ENCODE results near the gene ASCC1. TPM values are rescaled to one million over a fixed set of nuclear protein-coding genes. Genes with fewer than 3 reads are reported as not detected.

Gene ASCC1
- total RNA-seq, 1 donor from 2014 or later: 49.5 TPM

DNA sequence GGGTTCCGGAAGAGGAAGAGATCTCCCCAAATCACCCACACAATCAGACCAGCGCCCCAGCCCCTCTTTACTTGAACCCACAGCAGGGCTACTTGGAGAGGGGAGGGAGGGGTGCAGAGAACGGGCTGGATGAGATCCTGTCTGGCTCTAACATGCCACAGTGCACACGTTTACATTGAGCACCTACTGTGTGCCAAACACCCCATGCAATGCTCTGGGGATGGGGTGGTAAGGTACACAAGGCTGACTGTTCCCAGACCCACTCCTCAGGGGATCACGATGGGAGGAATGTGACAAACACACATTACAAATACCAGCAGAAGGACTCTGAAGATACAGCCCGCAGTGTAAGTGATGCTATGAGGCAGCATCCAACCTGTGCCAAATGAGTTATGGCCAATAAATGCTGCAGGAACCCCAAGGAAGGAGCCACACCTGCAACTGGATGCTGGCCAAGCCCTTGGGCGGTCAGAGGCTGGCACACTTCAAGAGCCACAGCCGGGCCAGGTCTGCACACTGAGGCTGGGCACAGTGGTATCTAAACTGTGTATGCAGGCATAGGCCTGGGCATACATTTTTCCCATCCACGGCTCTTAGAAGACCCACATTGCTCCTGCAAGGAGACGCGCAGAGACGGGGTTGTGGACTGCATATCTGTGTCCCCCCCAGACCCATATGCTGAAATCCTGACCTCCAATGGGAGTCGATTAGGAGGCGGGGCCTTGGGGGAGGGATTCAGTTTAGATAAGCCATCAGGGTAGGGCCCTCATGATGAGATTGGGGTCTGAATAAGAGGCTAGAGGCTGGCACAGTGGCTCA lies 134.1 kb downstream of the ASCC1 start:
- peaks cover 33% of the 10 kb centered on the region for H3K27me3 ChIP-seq
- no peak overlapping the region for H3K9ac ChIP-seq
- Mint-ChIP-seq H3K4me1 (peaks cover 47% of the 10 kb centered on the region), H3K4me3 (no peak overlapping the region), H3K36me3 (no peaks in the 10 kb centered on the region), H3K27me3 (ENCODE audit: insufficient read depth, low read depth) (peaks cover 19% of the 10 kb centered on the region), H3K27ac (no peak overlapping the region), H3K9me3 (no peaks in the 10 kb centered on the region)
- TF ChIP-seq EZH2phosphoT487 (IDR thresholded peaks at IDR 0.05) (no peak), EZH2 (IDR thresholded peaks at IDR 0.05) (no peak)
- TF ChIP-seq, protein P1, sequence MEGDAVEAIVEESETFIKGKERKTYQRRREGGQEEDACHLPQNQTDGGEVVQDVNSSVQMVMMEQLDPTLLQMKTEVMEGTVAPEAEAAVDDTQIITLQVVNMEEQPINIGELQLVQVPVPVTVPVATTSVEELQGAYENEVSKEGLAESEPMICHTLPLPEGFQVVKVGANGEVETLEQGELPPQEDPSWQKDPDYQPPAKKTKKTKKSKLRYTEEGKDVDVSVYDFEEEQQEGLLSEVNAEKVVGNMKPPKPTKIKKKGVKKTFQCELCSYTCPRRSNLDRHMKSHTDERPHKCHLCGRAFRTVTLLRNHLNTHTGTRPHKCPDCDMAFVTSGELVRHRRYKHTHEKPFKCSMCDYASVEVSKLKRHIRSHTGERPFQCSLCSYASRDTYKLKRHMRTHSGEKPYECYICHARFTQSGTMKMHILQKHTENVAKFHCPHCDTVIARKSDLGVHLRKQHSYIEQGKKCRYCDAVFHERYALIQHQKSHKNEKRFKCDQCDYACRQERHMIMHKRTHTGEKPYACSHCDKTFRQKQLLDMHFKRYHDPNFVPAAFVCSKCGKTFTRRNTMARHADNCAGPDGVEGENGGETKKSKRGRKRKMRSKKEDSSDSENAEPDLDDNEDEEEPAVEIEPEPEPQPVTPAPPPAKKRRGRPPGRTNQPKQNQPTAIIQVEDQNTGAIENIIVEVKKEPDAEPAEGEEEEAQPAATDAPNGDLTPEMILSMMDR (IDR thresholded peaks at IDR 0.05): no peak
- H3K4me2 ChIP-seq: no peak overlapping the region
- no peaks in the 10 kb centered on the region for H4K20me1 ChIP-seq (ENCODE audit: low read depth)
- DNase-seq (ENCODE audit: low spot score): no peak
- H3K9me3 ChIP-seq (ENCODE audit: low read depth): no peaks in the 10 kb centered on the region
- H3K36me3 ChIP-seq: no peaks in the 10 kb centered on the region
- peaks cover 17% of the 10 kb centered on the region for H3F3A ChIP-seq (ENCODE audit: low read depth)
- H3K4me3 ChIP-seq: no peak overlapping the region
- H2AFZ ChIP-seq (replicated peaks): no peak overlapping the region
- H3K79me2 ChIP-seq (ENCODE audit: low read depth): no peaks in the 10 kb centered on the region
- no peak overlapping the region for H3K27ac ChIP-seq
- peaks cover 30% of the 10 kb centered on the region for H3K4me1 ChIP-seq

DNA sequence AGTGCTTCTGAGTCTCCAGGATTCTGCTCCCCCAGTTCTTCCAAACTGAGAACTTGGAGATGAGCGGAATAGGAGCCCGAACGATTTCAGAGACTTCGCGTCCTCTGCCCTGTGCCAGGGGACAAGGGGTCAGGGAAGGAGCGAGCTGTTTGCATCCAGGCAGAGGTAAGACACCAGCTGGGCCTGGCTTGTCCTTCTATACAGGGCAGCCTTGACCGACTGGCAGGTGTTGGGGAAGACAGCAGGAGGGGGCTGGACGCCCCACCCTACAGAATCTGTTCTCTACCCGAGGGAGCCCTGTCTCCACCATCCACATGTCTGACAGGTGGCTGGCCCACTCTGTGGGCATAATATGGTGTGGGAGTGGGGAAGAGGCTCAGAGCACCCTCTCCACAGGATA lies 134.9 kb downstream of the ASCC1 start:
- TF ChIP-seq EZH2phosphoT487 (IDR thresholded peaks at IDR 0.05): no peak
- TF ChIP-seq, protein P1 (IDR thresholded peaks at IDR 0.05): no peak
- TF ChIP-seq EZH2 (IDR thresholded peaks at IDR 0.05): no peak
- Histone ChIP-seq H3K79me2 (ENCODE audit: low read depth) (no peaks in the 10 kb centered on the region), H3K9me3 (ENCODE audit: low read depth) (no peaks in the 10 kb centered on the region), H4K20me1 (ENCODE audit: low read depth) (no peaks in the 10 kb centered on the region), H3K9ac (no peak overlapping the region), H3K27me3 (peaks cover 25% of the 10 kb centered on the region), H2AFZ (replicated peaks) (no peak overlapping the region), H3K27ac (no peak overlapping the region), H3F3A (ENCODE audit: low read depth) (peaks cover 10% of the 10 kb centered on the region), H3K4me2 (no peak overlapping the region), H3K36me3 (no peaks in the 10 kb centered on the region), H3K4me3 (no peak overlapping the region), H3K4me1 (peaks cover 22% of the 10 kb centered on the region)
- Mint-ChIP-seq H3K36me3 (no peaks in the 10 kb centered on the region), H3K9me3 (no peaks in the 10 kb centered on the region), H3K27ac (no peak overlapping the region), H3K4me3 (peak overlapping the region; percentile 41), H3K4me1 (peaks cover 41% of the 10 kb centered on the region), H3K27me3 (ENCODE audit: insufficient read depth, low read depth) (peaks cover 15% of the 10 kb centered on the region)
- no peak for DNase-seq (ENCODE audit: low spot score)

DNA sequence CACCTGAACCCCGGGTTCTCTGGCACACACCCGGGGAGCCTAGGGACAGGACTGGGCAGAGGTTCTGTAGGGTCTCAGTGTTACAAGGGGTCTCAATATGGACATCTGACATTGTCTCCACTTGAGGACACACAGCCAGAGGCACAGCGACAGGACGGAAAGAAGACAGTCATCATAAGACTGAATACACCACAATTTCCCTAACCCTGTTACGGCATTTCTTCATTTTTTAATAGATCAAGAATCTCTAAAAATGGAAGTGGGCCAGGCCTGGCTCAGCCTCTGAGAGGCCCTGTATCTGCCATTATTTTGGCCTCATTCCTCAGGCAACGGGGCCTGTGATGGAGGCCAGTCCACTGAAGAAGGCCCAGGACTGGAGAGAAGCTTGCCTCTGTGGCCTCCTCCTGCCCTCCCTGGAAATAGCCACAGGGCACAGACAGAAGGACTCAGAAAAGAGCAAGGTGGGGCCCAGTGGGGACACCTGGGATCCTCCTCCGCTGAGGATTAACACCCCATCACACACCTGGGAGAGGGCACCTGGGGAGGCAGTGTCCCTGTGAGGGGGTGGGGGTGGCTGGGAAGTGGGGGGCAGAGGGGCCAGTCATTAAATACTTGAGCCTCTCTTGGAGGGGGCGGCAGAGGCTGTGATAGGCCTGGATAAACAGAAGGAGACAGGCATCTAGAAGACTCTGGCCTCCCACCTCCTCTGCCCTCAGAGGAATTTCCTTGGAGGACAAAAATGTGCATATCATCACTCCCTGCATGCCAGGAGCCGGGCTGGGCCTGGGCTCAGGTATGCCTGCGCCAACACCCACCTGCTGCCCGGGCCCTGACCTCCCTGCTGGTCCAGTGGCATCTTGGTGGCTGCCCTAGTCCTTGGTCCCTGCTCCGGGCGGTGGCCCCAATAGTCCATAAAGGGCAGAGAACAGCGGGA lies 135.8 kb downstream of the ASCC1 start:
- no peaks in the 10 kb centered on the region for H3K9me3 ChIP-seq (ENCODE audit: low read depth)
- H3K4me3 ChIP-seq: no peak overlapping the region
- peaks cover 16% of the 10 kb centered on the region for H3K27me3 ChIP-seq
- no peaks in the 10 kb centered on the region for H4K20me1 ChIP-seq (ENCODE audit: low read depth)
- H3K36me3 ChIP-seq: no peaks in the 10 kb centered on the region
- H3K4me2 ChIP-seq: no peak overlapping the region
- H3K4me3 Mint-ChIP-seq: no peak overlapping the region
- H3K79me2 ChIP-seq (ENCODE audit: low read depth): no peaks in the 10 kb centered on the region
- no peak for DNase-seq (ENCODE audit: low spot score)
- TF ChIP-seq, protein P1 (IDR thresholded peaks at IDR 0.05): no peak
- TF ChIP-seq EZH2 (IDR thresholded peaks at IDR 0.05) (no peak), EZH2phosphoT487 (IDR thresholded peaks at IDR 0.05) (no peak)
- H3K4me1 ChIP-seq: peaks cover 22% of the 10 kb centered on the region
- H3K9me3 Mint-ChIP-seq: no peaks in the 10 kb centered on the region
- H3K27ac Mint-ChIP-seq: peak overlapping the region; percentile 95
- no peak overlapping the region for H3K27ac ChIP-seq
- H3F3A ChIP-seq (ENCODE audit: low read depth): peaks cover 3% of the 10 kb centered on the region
- peaks cover 8% of the 10 kb centered on the region for H3K27me3 Mint-ChIP-seq (ENCODE audit: insufficient read depth, low read depth)
- no peak overlapping the region for H2AFZ ChIP-seq (replicated peaks)
- H3K9ac ChIP-seq: no peak overlapping the region
- H3K36me3 Mint-ChIP-seq: no peaks in the 10 kb centered on the region
- H3K4me1 Mint-ChIP-seq: peaks cover 40% of the 10 kb centered on the region

Data from neural progenitor cell (in vitro differentiated cells).